ENCODE results near the gene LGMN. TPM values are rescaled to one million over a fixed set of nuclear protein-coding genes. Genes with fewer than 3 reads are reported as not detected.

The LGMN gene
- total and polyA plus RNA-seq, 2 of the 13 experiments (the other 11 are each of a cell fraction or from before 2014, with no cell fraction given): 28.9 to 76.4 TPM

DNA sequence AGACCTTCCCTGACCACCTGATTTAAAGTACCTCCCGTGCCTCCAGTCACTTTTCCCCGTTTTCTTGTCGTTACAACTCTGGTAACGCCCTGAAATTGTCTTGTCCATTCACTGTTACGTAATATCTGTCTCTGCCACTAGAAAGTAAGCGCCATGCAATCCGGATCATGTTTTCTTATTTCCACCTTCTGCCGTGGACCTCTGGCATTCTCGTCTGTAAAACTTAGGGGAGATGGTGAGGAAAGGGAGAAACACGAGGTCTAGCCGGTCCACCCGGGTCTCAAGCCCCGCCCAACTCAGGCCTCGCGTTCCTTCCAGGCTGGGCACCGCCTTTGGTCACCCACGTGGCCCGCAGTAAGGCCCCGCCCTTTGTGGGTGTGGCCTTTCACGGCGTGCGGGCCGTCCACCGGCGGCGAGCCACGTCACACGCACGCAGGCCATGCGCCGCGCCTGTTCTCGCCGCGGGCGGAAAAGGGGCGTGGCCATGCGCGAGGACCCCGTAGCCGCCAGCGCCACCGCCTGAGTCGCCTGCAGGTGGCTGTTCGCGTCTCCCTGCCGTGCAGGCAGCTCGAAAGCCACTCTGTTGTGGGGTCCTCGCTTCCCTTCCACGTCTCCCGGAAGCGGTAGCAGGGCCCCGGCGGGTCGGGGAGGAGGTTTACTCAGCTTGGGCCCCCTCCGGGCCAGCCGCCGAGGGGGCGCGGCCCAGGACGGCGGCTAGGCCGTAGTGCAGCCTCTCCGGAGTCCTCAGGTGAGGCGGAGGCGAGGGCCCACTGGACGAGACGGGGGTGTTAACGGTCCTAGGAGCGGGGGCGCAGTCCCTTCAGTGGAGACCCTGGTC is 45.5 kb upstream of the LGMN start, which contains the start of gene GOLGA5 (continued):
- TF ChIP-seq ZNF891 (CRISPR knock-in tag; IDR thresholded peaks at IDR 0.05) (0 out of 2 replicates have a peak, but pooled peaks have one; percentile 39), SP4 (CRISPR knock-in tag; IDR thresholded peaks at IDR 0.05) (peak; percentile 97), HCFC1 (IDR thresholded peaks at IDR 0.05; ENCODE audit: low read depth, low read length) (peak; percentile 62; the same call in 1 of the 2 replicates), ZNF564 (CRISPR knock-in tag; IDR thresholded peaks at IDR 0.05) (peak; percentile 70; the same call in 1 of the 2 replicates), MTF2 (CRISPR knock-in tag; IDR thresholded peaks at IDR 0.05; ENCODE audit: borderline replicate concordance) (no peak), ZBTB7A (CRISPR knock-in tag; IDR thresholded peaks at IDR 0.05) (no peak), HNRNPLL (IDR thresholded peaks at IDR 0.05; ENCODE audit: low read depth, low read length, poor library complexity, severe bottlenecking) (peak; percentile 53), RBAK (CRISPR knock-in tag; IDR thresholded peaks at IDR 0.05) (no peak), RAD21 (CRISPR knock-in tag; IDR thresholded peaks at IDR 0.05) (no peak; the same call in none of the 2 replicates), GLI4 (CRISPR knock-in tag; IDR thresholded peaks at IDR 0.05; ENCODE audit: borderline replicate concordance) (peak; percentile 18; the same call in 1 of the 2 replicates), ZNF616 (CRISPR knock-in tag; IDR thresholded peaks at IDR 0.05; ENCODE audit: low read depth) (peak; percentile 75; the same call in 1 of the 2 replicates), ZNF569 (CRISPR knock-in tag; IDR thresholded peaks at IDR 0.05; ENCODE audit: borderline replicate concordance) (no peak), KDM3A (CRISPR knock-in tag; IDR thresholded peaks at IDR 0.05; ENCODE audit: low read depth) (peak; percentile 62), ZNF263 (CRISPR knock-in tag; IDR thresholded peaks at IDR 0.05) (0 out of 2 replicates have a peak, but pooled peaks have one; percentile 9), KDM5A (IDR thresholded peaks at IDR 0.05; ENCODE audit: borderline replicate concordance, low read length) (peak; percentile 65; the same call in 1 of the 2 replicates), ZNF605 (CRISPR knock-in tag; IDR thresholded peaks at IDR 0.05) (no peak), ZNF598 (CRISPR knock-in tag; IDR thresholded peaks at IDR 0.05; ENCODE audit: borderline replicate concordance) (peak; percentile 91; the same call in 1 of the 2 replicates), SOX5 (CRISPR knock-in tag; IDR thresholded peaks at IDR 0.05; ENCODE audit: borderline replicate concordance) (peak; percentile 51; the same call in 1 of the 2 replicates), ZNF780A (CRISPR knock-in tag; IDR thresholded peaks at IDR 0.05) (no peak), EED (CRISPR knock-in tag; IDR thresholded peaks at IDR 0.05) (no peak; the same call in 1 of the 2 replicates), BORCS8-MEF2B (CRISPR knock-in tag; IDR thresholded peaks at IDR 0.05) (no peak), NR3C1 (CRISPR knock-in tag; IDR thresholded peaks at IDR 0.05) (no peak)
- TF ChIP-seq, protein P1, sequence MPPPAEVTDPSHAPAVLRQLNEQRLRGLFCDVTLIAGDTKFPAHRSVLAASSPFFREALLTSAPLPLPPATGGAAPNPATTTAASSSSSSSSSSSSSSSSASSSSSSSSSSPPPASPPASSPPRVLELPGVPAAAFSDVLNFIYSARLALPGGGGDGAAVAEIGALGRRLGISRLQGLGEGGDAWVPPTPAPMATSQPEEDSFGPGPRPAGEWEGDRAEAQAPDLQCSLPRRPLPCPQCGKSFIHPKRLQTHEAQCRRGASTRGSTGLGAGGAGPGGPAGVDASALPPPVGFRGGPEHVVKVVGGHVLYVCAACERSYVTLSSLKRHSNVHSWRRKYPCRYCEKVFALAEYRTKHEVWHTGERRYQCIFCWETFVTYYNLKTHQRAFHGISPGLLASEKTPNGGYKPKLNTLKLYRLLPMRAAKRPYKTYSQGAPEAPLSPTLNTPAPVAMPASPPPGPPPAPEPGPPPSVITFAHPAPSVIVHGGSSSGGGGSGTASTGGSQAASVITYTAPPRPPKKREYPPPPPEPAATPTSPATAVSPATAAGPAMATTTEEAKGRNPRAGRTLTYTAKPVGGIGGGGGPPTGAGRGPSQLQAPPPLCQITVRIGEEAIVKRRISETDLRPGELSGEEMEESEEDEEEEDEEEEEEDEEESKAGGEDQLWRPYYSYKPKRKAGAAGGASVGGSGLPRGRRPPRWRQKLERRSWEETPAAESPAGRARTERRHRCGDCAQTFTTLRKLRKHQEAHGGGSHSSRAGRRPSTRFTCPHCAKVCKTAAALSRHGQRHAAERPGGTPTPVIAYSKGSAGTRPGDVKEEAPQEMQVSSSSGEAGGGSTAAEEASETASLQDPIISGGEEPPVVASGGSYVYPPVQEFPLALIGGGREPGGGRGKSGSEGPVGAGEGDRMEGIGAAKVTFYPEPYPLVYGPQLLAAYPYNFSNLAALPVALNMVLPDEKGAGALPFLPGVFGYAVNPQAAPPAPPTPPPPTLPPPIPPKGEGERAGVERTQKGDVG (CRISPR knock-in tag; IDR thresholded peaks at IDR 0.05; ENCODE audit: borderline replicate concordance): 0 out of 2 replicates have a peak, but pooled peaks have one; percentile 23
- TF ChIP-seq, protein P2, sequence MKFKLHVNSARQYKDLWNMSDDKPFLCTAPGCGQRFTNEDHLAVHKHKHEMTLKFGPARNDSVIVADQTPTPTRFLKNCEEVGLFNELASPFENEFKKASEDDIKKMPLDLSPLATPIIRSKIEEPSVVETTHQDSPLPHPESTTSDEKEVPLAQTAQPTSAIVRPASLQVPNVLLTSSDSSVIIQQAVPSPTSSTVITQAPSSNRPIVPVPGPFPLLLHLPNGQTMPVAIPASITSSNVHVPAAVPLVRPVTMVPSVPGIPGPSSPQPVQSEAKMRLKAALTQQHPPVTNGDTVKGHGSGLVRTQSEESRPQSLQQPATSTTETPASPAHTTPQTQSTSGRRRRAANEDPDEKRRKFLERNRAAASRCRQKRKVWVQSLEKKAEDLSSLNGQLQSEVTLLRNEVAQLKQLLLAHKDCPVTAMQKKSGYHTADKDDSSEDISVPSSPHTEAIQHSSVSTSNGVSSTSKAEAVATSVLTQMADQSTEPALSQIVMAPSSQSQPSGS (CRISPR knock-in tag; IDR thresholded peaks at IDR 0.05): peak; percentile 83
- TF ChIP-seq, protein P3, sequence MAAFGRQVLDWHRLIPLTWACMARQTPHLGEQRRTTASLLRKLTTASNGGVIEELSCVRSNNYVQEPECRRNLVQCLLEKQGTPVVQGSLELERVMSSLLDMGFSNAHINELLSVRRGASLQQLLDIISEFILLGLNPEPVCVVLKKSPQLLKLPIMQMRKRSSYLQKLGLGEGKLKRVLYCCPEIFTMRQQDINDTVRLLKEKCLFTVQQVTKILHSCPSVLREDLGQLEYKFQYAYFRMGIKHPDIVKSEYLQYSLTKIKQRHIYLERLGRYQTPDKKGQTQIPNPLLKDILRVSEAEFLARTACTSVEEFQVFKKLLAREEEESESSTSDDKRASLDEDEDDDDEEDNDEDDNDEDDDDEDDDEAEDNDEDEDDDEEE (CRISPR knock-in tag; IDR thresholded peaks at IDR 0.05): no peak
